HepG2 (cell line): Measurements from ENCODE around the gene XAF1. TPM values are rescaled to one million over a fixed set of nuclear protein-coding genes. Genes with fewer than 3 reads are reported as not detected.

Experiments
- FOXK1 ChIP-seq: sonication (generic); formaldehyde crosslinking; IDR thresholded peaks from 2 replicates; pipeline ENCODE4 v1.4.0; 2020; ENCODE audit warnings: low read depth, missing genetic modification reagents, borderline replicate concordance
- MED1 ChIP-seq: sonication (generic); formaldehyde crosslinking; IDR thresholded peaks from 2 replicates; pipeline ENCODE4 v1.4.0; 2020; ENCODE audit warnings: missing genetic modification reagents
- NFATC3 ChIP-seq: sonication (generic); formaldehyde crosslinking; IDR thresholded peaks from 2 replicates; pipeline ENCODE4 v1.5.1; 2020; ENCODE audit warnings: mild to moderate bottlenecking, missing genetic modification reagents
- ZBTB7A ChIP-seq: sonication (generic); formaldehyde crosslinking; IDR thresholded peaks from 2 replicates; pipeline ENCODE4 v1.8.0; 2022; ENCODE audit warnings: mild to moderate bottlenecking, missing genetic modification reagents
- ZFX ChIP-seq: sonication (generic); formaldehyde crosslinking; IDR thresholded peaks from 2 replicates; pipeline ENCODE4 v1.4.0; 2020; ENCODE audit warnings: mild to moderate bottlenecking, low read depth, missing genetic modification reagents, moderate library complexity
- ZNF768 ChIP-seq: sonication (generic); formaldehyde crosslinking; IDR thresholded peaks from 2 replicates; pipeline ENCODE4 v1.4.0; 2020; ENCODE audit warnings: missing genetic modification reagents
- polyA plus RNA-seq, 8 experiments: library from polyadenylated mRNA; depleted of rRNA in 3 of 8; stranded (reverse) in 7 of 8; unstranded in 1 of 8; fragments of >200 nt; fragmentation: Illumina TruSeq in 4 of 8; extraction: Trizol in 4 of 8; gene quantifications; 2 replicates each; pipeline versions ENCODE4 v1.2.1 to v1.2.3, GENCODE V29; 2011 to 2016; ENCODE audit warnings: low read depth in 4 of 8, missing spikeins in 1 of 8, mixed read lengths in 1 of 8; ENCODE audit not compliant: insufficient read depth in 1 of 8
- total RNA-seq, 5 experiments: library from RNA; depleted of rRNA; stranded (reverse); fragments of >200 nt; fragmentation: Illumina TruSeq; extraction: Trizol; gene quantifications; 2 replicates each; pipeline ENCODE4 v1.2.3, GENCODE V29; 2016; ENCODE audit warnings: low read depth in 1 of 5
- TF ChIP-seq, protein P1 (sequence below): sonication (generic); formaldehyde crosslinking; IDR thresholded peaks from 2 replicates; pipeline ENCODE4 v1.4.0; 2020; ENCODE audit warnings: low read depth, missing genetic modification reagents
- TF ChIP-seq, protein P2 (sequence below): sonication (generic); formaldehyde crosslinking; IDR thresholded peaks from 2 replicates; pipeline ENCODE4 v1.4.0; 2020; ENCODE audit warnings: missing genetic modification reagents
- TF ChIP-seq, protein P3 (sequence below): sonication (generic); formaldehyde crosslinking; conservative IDR thresholded peaks from 2 replicates; pipeline ENCODE4 v1.8.1; 2023; ENCODE audit warnings: missing genetic modification reagents

The XAF1 gene
- total and polyA plus RNA-seq, 2 of the 13 experiments (the other 11 are each of a cell fraction or from before 2014, with no cell fraction given), result 1.2 to 2.4 TPM

DNA sequence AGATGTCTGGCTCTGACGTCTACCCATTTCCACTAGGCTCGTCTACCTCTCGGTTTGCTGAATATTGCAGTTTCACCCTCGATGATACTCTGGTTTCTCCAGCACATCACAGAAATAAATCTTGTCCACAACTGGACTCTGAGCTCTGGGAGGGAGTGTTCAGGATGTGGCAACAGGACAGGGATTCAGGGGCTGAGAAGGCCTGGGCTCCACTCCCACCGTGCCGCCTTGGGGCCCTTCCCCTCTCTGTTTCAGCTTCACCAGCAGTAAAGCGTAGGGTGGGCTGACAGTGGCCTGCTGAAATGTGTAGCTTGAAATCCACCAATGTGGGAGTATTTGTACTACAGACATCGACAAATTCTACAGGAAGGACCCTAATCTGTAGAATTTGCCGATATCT is 55.7 kb downstream of the XAF1 start (continued):
- TF ChIP-seq, protein P1, sequence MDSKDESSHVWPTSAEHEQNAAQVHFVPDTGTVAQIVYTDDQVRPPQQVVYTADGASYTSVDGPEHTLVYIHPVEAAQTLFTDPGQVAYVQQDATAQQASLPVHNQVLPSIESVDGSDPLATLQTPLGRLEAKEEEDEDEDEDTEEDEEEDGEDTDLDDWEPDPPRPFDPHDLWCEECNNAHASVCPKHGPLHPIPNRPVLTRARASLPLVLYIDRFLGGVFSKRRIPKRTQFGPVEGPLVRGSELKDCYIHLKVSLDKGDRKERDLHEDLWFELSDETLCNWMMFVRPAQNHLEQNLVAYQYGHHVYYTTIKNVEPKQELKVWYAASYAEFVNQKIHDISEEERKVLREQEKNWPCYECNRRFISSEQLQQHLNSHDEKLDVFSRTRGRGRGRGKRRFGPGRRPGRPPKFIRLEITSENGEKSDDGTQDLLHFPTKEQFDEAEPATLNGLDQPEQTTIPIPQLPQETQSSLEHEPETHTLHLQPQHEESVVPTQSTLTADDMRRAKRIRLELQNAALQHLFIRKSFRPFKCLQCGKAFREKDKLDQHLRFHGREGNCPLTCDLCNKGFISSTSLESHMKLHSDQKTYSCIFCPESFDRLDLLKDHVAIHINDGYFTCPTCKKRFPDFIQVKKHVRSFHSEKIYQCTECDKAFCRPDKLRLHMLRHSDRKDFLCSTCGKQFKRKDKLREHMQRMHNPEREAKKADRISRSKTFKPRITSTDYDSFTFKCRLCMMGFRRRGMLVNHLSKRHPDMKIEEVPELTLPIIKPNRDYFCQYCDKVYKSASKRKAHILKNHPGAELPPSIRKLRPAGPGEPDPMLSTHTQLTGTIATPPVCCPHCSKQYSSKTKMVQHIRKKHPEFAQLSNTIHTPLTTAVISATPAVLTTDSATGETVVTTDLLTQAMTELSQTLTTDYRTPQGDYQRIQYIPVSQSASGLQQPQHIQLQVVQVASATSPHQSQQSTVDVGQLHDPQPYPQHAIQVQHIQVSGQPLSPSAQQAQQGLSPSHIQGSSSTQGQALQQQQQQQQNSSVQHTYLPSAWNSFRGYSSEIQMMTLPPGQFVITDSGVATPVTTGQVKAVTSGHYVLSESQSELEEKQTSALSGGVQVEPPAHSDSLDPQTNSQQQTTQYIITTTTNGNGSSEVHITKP (CRISPR knock-in tag), result peak; percentile 81; the same call in 1 of the 2 replicates
- TF ChIP-seq ZBTB7A (CRISPR knock-in tag), result 0 out of 2 replicates have a peak, but pooled peaks have one; percentile 40
- TF ChIP-seq NFATC3, result no peak
- peak; percentile 16; the same call in 1 of the 2 replicates for TF ChIP-seq FOXK1
- TF ChIP-seq, protein P2, sequence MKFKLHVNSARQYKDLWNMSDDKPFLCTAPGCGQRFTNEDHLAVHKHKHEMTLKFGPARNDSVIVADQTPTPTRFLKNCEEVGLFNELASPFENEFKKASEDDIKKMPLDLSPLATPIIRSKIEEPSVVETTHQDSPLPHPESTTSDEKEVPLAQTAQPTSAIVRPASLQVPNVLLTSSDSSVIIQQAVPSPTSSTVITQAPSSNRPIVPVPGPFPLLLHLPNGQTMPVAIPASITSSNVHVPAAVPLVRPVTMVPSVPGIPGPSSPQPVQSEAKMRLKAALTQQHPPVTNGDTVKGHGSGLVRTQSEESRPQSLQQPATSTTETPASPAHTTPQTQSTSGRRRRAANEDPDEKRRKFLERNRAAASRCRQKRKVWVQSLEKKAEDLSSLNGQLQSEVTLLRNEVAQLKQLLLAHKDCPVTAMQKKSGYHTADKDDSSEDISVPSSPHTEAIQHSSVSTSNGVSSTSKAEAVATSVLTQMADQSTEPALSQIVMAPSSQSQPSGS (CRISPR knock-in tag), result no peak
- peak; percentile 54; the same call in 1 of the 2 replicates for TF ChIP-seq ZNF768 (CRISPR knock-in tag)
- TF ChIP-seq, protein P3, sequence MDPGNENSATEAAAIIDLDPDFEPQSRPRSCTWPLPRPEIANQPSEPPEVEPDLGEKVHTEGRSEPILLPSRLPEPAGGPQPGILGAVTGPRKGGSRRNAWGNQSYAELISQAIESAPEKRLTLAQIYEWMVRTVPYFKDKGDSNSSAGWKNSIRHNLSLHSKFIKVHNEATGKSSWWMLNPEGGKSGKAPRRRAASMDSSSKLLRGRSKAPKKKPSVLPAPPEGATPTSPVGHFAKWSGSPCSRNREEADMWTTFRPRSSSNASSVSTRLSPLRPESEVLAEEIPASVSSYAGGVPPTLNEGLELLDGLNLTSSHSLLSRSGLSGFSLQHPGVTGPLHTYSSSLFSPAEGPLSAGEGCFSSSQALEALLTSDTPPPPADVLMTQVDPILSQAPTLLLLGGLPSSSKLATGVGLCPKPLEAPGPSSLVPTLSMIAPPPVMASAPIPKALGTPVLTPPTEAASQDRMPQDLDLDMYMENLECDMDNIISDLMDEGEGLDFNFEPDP (CRISPR knock-in tag), result 0 out of 2 replicates have a peak, but pooled peaks have one; percentile 36
- TF ChIP-seq ZFX (CRISPR knock-in tag), result peak; percentile 30; the same call in 1 of the 2 replicates
- TF ChIP-seq MED1 (CRISPR knock-in tag), result peak; percentile 32; the same call in 1 of the 2 replicates
- TF ChIP-seq, all 625 proteins: peak for 15
